Measurements from ENCODE around the gene LY6G5B.

Gene LY6G5B

GRCh38 chr6:31721351-31722020, 51.7 kb downstream of the LY6G5B start, which contains the start of gene LY6G6C:
LY6G6C (minus strand) TSS chr6:31721746; CDS start chr6:31721679, 67 bp downstream.
- Histone ChIP-seq H2AFZ (ENCODE audit: low read length) (no peak within 1 kb of the TSS), H3K36me3 (ENCODE audit: insufficient read depth, low read length) (peaks cover 8% of the 10 kb centered on the region; the same call in 1 of the 2 replicates), H4K20me1 (ENCODE audit: insufficient read depth, low read length) (no peaks in the 10 kb centered on the region), H3K4me1 (ENCODE audit: insufficient read depth, low read length, severe bottlenecking) (peaks cover 1% of the 10 kb centered on the region), H3K9ac (ENCODE audit: low read length) (no peak within 1 kb of the TSS), H3F3A (ENCODE audit: insufficient read depth, low read length) (0 out of 2 replicates have a peak, but pooled peaks cover 4% of the 10 kb centered on the region), H3K27ac (ENCODE audit: low read depth, low read length, poor library complexity, severe bottlenecking) (no peak within 1 kb of the TSS), H3K27me3 (ENCODE audit: insufficient read depth, low read length) (0 out of 2 replicates have a peak, but pooled peaks cover 3% of the 10 kb centered on the region), H3K4me3 (ENCODE audit: low read depth, low read length, poor library complexity, severe bottlenecking) (no peak within 1 kb of the TSS), H3K9me2 (ENCODE audit: low read depth, low read length) (no peaks in the 10 kb centered on the region), H3K9me3 (ENCODE audit: low read length) (no peaks in the 10 kb centered on the region), H3K4me2 (ENCODE audit: low read length) (no peak within 1 kb of the TSS), H3K79me2 (ENCODE audit: insufficient read depth, low read length) (no peaks in the 10 kb centered on the region)
- no peak for TF ChIP-seq CTCF (IDR thresholded peaks at IDR 0.05; ENCODE audit: low read length)
- no peak for TF ChIP-seq EZH2 (IDR thresholded peaks at IDR 0.05; ENCODE audit: borderline replicate concordance, low read length)

GRCh38 chr6:31722173-31722572, 52.4 kb downstream of the LY6G5B start:
- Histone ChIP-seq H2AFZ (ENCODE audit: low read length) (no peak overlapping the region), H3K4me2 (ENCODE audit: low read length) (no peak overlapping the region), H3K27me3 (ENCODE audit: insufficient read depth, low read length) (0 out of 2 replicates have a peak, but pooled peaks cover 3% of the 10 kb centered on the region), H3K79me2 (ENCODE audit: insufficient read depth, low read length) (no peaks in the 10 kb centered on the region), H3K9ac (ENCODE audit: low read length) (no peak overlapping the region), H3K4me1 (ENCODE audit: insufficient read depth, low read length, severe bottlenecking) (peaks cover 8% of the 10 kb centered on the region), H4K20me1 (ENCODE audit: insufficient read depth, low read length) (no peaks in the 10 kb centered on the region), H3K9me3 (ENCODE audit: low read length) (no peaks in the 10 kb centered on the region), H3K27ac (ENCODE audit: low read depth, low read length, poor library complexity, severe bottlenecking) (no peak overlapping the region), H3K36me3 (ENCODE audit: insufficient read depth, low read length) (peaks cover 8% of the 10 kb centered on the region; the same call in 1 of the 2 replicates), H3F3A (ENCODE audit: insufficient read depth, low read length) (0 out of 2 replicates have a peak, but pooled peaks cover under 1% of the 10 kb centered on the region), H3K9me2 (ENCODE audit: low read depth, low read length) (no peaks in the 10 kb centered on the region), H3K4me3 (ENCODE audit: low read depth, low read length, poor library complexity, severe bottlenecking) (no peak overlapping the region)
- TF ChIP-seq CTCF (IDR thresholded peaks at IDR 0.05; ENCODE audit: low read length): no peak
- no peak for TF ChIP-seq EZH2 (IDR thresholded peaks at IDR 0.05; ENCODE audit: borderline replicate concordance, low read length)

All from OCI-LY1 (cell line).